Retinal pigment epithelial cell (primary cell): ENCODE measurements around the gene APOL1.
"Not testable (repeated sequence)": the region's sequence is repeated elsewhere in the genome, so short reads cannot be mapped to it uniquely, and the experiment has no call there.

ENCODE experiments used
- DNase-seq: peaks from one replicate; pipeline ENCODE4 v3.0.0-alpha.2; 2010; ENCODE audit warnings: low read depth
- H3K4me3 ChIP-seq: 2 replicates; pipeline ENCODE4 v1.5.1; 2011; ENCODE audit warnings: mild to moderate bottlenecking, low read length, control low read depth, moderate library complexity
- TF ChIP-seq, protein P1 (sequence below): conservative IDR thresholded peaks from 2 replicates; pipeline ENCODE4 v1.5.1; 2011; ENCODE audit warnings: low read depth, low read length, control low read depth, inconsistent platforms

Gene APOL1

DNA sequence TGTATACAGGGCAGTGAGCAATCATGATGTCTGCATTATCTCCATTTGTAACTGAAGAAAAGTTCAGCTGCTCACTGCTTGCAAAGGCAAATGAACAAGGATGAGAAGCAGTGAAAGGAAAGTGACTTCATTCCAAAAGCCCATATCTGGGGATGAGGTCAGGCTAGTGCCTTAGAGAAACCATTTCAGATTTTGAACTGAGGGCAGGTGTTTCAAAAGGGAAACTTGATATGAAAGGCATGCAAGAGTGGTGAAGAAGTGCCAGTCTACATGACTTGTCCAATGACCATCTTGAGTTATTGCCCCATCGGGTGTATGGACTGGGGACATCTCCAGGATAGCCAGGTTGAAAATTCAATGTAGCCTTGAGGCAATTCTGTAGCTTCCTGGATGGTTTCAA, 44.0 kb upstream of the APOL1 start:
- no peak for DNase-seq
- no peak overlapping the region for H3K4me3 ChIP-seq
- TF ChIP-seq, protein P1, sequence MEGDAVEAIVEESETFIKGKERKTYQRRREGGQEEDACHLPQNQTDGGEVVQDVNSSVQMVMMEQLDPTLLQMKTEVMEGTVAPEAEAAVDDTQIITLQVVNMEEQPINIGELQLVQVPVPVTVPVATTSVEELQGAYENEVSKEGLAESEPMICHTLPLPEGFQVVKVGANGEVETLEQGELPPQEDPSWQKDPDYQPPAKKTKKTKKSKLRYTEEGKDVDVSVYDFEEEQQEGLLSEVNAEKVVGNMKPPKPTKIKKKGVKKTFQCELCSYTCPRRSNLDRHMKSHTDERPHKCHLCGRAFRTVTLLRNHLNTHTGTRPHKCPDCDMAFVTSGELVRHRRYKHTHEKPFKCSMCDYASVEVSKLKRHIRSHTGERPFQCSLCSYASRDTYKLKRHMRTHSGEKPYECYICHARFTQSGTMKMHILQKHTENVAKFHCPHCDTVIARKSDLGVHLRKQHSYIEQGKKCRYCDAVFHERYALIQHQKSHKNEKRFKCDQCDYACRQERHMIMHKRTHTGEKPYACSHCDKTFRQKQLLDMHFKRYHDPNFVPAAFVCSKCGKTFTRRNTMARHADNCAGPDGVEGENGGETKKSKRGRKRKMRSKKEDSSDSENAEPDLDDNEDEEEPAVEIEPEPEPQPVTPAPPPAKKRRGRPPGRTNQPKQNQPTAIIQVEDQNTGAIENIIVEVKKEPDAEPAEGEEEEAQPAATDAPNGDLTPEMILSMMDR, result no peak

DNA sequence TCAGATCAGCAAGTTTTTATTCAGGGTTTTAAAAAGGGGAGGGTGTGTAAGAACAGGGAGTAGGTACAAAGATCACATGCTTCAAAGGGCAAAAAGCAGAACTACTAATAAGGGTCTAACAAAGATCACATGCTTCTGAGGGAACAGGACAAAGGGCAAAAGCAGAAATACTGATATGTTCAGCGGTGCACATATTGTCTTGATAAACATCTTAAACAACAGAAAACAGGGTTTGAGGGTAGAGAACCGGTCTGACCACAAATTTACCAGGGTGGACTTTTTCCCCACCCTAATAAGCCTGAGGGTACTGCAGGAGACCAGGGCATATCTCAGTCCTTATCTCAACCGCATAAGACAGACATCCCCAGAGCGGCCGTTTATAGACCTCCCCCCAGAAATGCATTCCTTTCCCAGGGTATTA, 43.4 kb upstream of the APOL1 start:
- DNase-seq, H3K4me3 ChIP-seq: not testable (repeated sequence)

DNA sequence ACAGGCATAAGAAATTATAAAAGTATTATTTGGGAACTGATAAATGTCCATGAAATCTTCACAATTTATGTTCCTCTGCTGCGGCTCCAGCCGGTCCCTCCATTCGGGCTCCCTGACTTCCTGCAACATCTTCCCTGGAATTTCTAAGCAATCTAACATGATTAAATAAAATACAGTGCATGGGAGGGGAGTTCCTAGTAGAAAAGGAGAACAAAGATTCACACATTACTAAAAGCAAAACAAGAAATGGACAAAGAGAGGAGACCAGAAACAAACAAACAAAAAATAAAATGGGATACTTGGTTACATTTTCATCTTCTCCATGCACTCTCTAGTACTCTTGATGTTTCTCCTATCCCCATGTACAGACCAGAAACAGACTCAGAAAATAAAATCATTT, 42.7 kb upstream of the APOL1 start:
- TF ChIP-seq, protein P1, result no peak
- H3K4me3 ChIP-seq, result no peak overlapping the region
- no peak for DNase-seq

DNA sequence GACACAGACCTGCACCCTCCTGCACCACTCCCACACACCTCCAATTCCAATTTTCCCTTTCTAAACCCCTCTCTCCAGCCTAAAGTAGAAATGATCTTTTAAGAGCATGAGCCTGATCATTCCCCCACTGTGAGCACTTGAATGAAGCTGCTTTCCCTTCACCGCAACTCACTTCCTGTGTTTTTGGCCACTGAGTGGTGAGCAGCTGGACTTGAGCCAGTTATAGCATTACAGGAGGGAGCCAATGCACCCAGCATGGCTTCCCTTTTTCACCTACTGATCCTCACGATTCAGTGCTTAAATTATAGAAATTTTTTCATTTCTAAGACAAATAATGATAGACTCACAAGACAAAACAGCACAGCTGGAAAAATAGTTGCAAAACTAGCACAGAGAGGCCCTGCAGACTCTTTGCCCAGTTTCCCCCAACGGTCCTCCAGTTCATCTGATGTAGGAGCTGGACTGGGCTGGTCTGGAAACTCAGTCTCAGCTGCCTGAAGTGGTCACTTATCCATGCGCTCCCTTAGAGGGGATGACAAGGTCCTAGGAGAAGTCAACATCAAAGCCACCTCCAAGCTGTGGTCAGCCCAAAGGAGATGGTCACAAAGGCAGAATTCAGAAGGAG, 41.6 kb upstream of the APOL1 start:
- no peak overlapping the region for H3K4me3 ChIP-seq
- DNase-seq, result no peak
- TF ChIP-seq, protein P1, result no peak

DNA sequence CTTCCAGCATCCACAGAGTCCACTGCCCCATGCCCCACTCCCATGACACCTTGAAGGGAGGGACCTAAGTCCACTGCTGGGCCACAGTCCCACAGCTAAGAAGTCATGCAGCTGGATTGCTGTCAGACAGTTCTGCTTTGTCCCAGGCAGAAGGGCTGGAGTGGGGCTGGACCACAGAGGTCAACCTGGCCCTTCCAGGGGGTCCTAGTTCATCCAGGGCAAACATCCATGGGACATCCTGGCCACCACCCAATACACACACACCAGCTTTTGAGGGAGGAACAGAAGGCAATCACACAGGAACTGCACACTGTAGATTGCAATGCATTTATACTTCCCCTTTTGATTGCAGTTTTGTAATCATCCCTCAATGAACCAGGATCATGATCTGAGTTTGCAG, 40.0 kb upstream of the APOL1 start:
- TF ChIP-seq, protein P1, result no peak
- no peak for DNase-seq
- H3K4me3 ChIP-seq, result no peak overlapping the region

DNA sequence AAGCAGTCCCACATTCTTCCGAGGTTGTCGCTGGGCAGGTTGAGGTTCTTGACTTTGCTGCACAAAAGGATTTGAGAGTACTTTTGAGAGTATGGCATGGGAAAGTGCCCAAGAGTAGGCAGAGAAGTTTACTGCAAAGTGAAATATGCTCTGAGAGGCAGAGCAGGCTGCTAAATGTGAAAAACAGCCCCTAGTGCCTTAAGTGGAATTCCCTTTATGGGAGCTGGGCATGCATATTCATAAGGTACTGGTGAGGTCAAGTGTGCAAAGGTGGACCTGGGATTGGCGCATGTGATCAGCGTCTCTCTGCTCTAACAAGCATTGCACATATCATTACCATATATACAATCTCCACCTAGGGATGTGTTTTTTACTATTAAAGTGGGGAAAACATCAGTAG, 39.3 kb upstream of the APOL1 start:
- TF ChIP-seq, protein P1, result no peak
- H3K4me3 ChIP-seq, result no peak overlapping the region
- DNase-seq, result no peak

DNA sequence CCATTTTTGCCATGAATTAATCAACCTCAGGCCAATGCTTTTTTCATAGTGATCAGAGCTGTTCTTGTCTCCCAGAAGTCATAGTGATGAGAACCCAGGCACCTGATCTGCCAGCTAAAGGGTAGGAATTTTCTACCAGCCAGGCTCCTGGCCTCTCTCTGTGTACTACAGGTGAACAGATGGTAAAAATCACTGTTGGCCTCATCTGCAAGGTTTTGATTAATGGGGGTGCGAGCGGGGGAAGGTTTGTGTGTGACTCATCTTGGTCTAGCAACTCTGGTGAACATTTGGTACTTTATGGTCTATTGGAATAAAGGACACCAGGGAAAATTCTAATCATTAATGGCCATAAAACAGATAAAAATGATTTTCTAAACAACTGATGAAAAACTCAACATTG, 37.0 kb upstream of the APOL1 start:
- DNase-seq, result no peak
- no peak overlapping the region for H3K4me3 ChIP-seq
- TF ChIP-seq, protein P1, result no peak
